Osteocyte (in vitro differentiated cells): ENCODE data around the gene SUCLG2. TPM values are rescaled to one million over a fixed set of nuclear protein-coding genes. Genes with fewer than 3 reads are reported as not detected.

Experiments used
- DNase-seq: peaks from one replicate; pipeline ENCODE4 v3.0.0; 2021; ENCODE audit warnings: mixed read lengths; ENCODE audit not compliant: unreplicated experiment; ENCODE audit errors: extremely low spot score
- H3K27ac Mint-ChIP-seq: one replicate; pipeline ENCODE4 v1.8.0; 2021; ENCODE audit warnings: mild to moderate bottlenecking, mixed read lengths; ENCODE audit not compliant: unreplicated experiment
- H3K27me3 Mint-ChIP-seq: one replicate; pipeline ENCODE4 v1.8.0; 2021; ENCODE audit warnings: mixed read lengths; ENCODE audit not compliant: unreplicated experiment
- H3K36me3 Mint-ChIP-seq: one replicate; pipeline ENCODE4 v1.8.0; 2021; ENCODE audit warnings: mixed read lengths; ENCODE audit not compliant: unreplicated experiment
- H3K4me1 Mint-ChIP-seq: one replicate; pipeline ENCODE4 v1.8.0; 2021; ENCODE audit warnings: mixed read lengths; ENCODE audit not compliant: unreplicated experiment
- H3K4me3 Mint-ChIP-seq: one replicate; pipeline ENCODE4 v1.8.0; 2021; ENCODE audit warnings: mild to moderate bottlenecking, moderate library complexity, mixed read lengths; ENCODE audit not compliant: unreplicated experiment
- H3K9me3 Mint-ChIP-seq: one replicate; pipeline ENCODE4 v1.8.0; 2021; ENCODE audit warnings: mixed read lengths; ENCODE audit not compliant: unreplicated experiment
- total RNA-seq: library from RNA; stranded (reverse); gene quantifications from 2 replicates; pipeline ENCODE4 v1.2.1, GENCODE V29; 2021
- TF ChIP-seq, protein P1 (sequence below): fragments of 200-600 bp; sonication (generic); IDR thresholded peaks from 2 replicates; pipeline ENCODE4 v1.5.0; 2021; ENCODE audit warnings: antibody characterized with exemption, mild to moderate bottlenecking, moderate library complexity

SUCLG2 gene
- total RNA-seq, 1 donor from 2014 or later: 32.1 TPM

DNA sequence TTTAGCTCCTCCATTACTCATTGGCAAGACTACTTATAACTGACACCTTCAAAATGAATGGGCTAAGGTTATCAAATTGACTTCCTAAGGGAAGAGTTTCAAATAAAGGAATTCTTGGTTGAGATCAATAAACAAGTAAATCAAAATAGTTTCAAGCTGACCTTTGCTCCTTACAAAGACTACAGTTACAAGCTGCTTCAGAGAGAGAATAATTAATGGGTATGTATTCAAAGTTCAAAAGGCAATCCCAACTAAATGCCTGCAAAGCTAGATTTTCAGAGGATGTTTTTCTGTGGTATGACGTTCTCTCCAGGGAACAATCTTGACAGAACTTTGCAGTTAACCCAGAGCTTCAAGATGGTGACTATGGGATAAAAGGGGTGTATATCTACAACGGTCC lies 153.7 kb downstream of the SUCLG2 start:
- H3K9me3 Mint-ChIP-seq: no peaks in the 10 kb centered on the region
- peaks cover 5% of the 10 kb centered on the region for H3K36me3 Mint-ChIP-seq
- H3K4me3 Mint-ChIP-seq: no peak overlapping the region
- TF ChIP-seq, protein P1, sequence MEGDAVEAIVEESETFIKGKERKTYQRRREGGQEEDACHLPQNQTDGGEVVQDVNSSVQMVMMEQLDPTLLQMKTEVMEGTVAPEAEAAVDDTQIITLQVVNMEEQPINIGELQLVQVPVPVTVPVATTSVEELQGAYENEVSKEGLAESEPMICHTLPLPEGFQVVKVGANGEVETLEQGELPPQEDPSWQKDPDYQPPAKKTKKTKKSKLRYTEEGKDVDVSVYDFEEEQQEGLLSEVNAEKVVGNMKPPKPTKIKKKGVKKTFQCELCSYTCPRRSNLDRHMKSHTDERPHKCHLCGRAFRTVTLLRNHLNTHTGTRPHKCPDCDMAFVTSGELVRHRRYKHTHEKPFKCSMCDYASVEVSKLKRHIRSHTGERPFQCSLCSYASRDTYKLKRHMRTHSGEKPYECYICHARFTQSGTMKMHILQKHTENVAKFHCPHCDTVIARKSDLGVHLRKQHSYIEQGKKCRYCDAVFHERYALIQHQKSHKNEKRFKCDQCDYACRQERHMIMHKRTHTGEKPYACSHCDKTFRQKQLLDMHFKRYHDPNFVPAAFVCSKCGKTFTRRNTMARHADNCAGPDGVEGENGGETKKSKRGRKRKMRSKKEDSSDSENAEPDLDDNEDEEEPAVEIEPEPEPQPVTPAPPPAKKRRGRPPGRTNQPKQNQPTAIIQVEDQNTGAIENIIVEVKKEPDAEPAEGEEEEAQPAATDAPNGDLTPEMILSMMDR: no peak
- peaks cover 2% of the 10 kb centered on the region for H3K4me1 Mint-ChIP-seq
- no peak for DNase-seq
- no peak overlapping the region for H3K27ac Mint-ChIP-seq
- H3K27me3 Mint-ChIP-seq: no peaks in the 10 kb centered on the region

DNA sequence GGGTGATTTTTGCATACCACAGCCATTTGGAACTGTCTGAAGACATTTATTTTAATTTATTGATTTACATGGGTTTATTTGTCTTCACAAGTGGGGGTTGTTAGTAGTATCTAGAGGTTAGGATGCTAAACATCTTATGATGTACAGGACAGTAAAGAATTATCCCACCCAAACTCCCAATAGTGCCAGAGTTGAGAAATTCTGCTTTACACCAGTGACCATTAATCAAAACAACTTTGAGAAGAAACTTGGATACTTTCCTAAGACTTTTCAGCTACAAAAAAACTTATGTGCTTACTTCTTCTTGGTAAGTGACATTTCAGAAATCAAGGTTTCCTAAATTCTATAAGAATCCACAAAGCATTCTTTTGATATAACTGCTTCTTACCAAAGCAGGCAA lies 156.7 kb downstream of the SUCLG2 start:
- Mint-ChIP-seq H3K4me3 (no peak overlapping the region), H3K27me3 (no peaks in the 10 kb centered on the region), H3K4me1 (peaks cover 2% of the 10 kb centered on the region), H3K27ac (no peak overlapping the region), H3K36me3 (peaks cover 15% of the 10 kb centered on the region), H3K9me3 (no peaks in the 10 kb centered on the region)
- no peak for DNase-seq
- TF ChIP-seq, protein P1: no peak

DNA sequence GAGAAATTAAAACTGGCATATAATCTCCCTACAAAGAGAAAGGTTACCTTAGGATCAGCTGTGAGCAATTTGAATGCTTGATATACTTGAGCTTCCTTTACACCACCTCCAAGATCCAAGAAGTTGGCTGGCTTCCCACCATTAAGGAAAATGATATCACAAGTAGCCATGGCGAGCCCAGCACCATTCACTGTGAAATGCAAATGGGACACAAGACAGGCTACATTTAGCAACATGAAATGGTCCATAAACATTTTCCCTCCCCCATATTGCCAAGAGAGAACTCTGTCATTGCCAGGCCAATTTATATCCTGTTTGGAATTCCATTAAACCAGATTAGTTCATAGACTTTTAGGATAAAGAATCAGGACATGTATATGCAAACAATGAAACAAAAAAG lies 158.7 kb downstream of the SUCLG2 start:
- H3K4me3 Mint-ChIP-seq: no peak overlapping the region
- no peaks in the 10 kb centered on the region for H3K27me3 Mint-ChIP-seq
- peaks cover 20% of the 10 kb centered on the region for H3K36me3 Mint-ChIP-seq
- TF ChIP-seq, protein P1: no peak
- no peak for DNase-seq
- peaks cover 2% of the 10 kb centered on the region for H3K4me1 Mint-ChIP-seq
- no peak overlapping the region for H3K27ac Mint-ChIP-seq
- no peaks in the 10 kb centered on the region for H3K9me3 Mint-ChIP-seq

DNA sequence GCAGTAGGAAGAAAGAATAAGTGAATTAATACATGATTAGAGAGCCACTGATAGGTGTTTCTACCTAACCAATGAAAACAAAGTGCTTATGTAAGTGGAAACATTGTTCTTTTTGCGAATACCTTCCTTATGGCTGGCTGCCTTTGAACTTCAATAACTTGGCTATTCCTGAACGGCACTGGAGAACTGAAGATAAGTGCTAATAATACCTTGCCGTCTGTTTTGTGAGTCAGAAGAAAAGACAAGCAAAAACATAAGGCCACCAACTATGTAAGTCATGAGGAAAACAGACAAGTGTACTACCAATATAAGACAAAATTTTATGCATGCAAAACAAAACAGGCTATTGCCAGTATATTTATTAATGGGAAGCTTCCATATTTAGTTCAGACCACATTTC lies 160.6 kb downstream of the SUCLG2 start:
- peaks cover 2% of the 10 kb centered on the region for H3K4me1 Mint-ChIP-seq
- DNase-seq: no peak
- H3K36me3 Mint-ChIP-seq: peaks cover 21% of the 10 kb centered on the region
- H3K27me3 Mint-ChIP-seq: no peaks in the 10 kb centered on the region
- TF ChIP-seq, protein P1: no peak
- H3K9me3 Mint-ChIP-seq: no peaks in the 10 kb centered on the region
- H3K4me3 Mint-ChIP-seq: no peak overlapping the region
- H3K27ac Mint-ChIP-seq: no peak overlapping the region

DNA sequence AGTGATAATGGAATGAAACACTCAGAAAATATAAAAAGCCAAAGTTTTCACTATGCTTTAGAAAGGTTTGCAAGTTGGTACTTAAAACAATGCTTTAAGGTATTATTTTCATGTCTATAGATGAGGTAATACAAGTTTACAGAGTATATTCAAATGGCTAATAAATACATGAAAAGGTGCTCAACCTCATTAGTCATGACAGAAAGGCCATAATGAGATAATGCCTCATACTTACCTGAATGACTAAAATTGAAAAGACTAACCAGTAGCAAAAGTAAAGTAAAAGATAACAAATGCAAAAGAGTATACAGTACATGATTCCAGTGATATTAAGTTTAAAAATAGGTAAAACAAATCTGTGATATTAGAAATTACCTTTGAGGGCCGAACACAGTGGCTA lies 163.8 kb downstream of the SUCLG2 start:
- no peak for DNase-seq
- H3K4me3 Mint-ChIP-seq: no peak overlapping the region
- peaks cover 12% of the 10 kb centered on the region for H3K4me1 Mint-ChIP-seq
- peaks cover 18% of the 10 kb centered on the region for H3K36me3 Mint-ChIP-seq
- no peak overlapping the region for H3K27ac Mint-ChIP-seq
- no peaks in the 10 kb centered on the region for H3K9me3 Mint-ChIP-seq
- H3K27me3 Mint-ChIP-seq: no peaks in the 10 kb centered on the region
- TF ChIP-seq, protein P1: no peak
